ENCODE results near the gene RHOF. TPM values are rescaled to one million over a fixed set of nuclear protein-coding genes. Genes with fewer than 3 reads are reported as not detected.
A peak's percentile ranks its signal among the peaks of the same experiment; 100 is the strongest.

The RHOF gene
- total and polyA plus RNA-seq, 7 donors = 7.6 to 132 (median 15.0) TPM

- intact Hi-C loops (cut with DNase I) = loop anchor here (10.0 kb wide), 1 partner anchor 261 kb away; no protein-coding TSS in a partner anchor
- H3K4me1 ChIP-seq = peaks cover 0 to 42% (median 38%) of the 10 kb centered on the region in 4 donors
- H3K36me3 ChIP-seq = peaks cover 7 to 15% (median 9%) of the 10 kb centered on the region in 4 donors
- DNase-seq = peak; percentile 85
- 1% methylated on average over 74 of the region's 74 CpGs for WGBS, 2 donors
- TF ChIP-seq POLR2A (IDR thresholded peaks at IDR 0.05) = no peak
- peak in 3 of 4 donors; percentile 13 to 61 (median 49) for TF ChIP-seq POLR2AphosphoS5 (IDR thresholded peaks at IDR 0.05)
- no peak for TF ChIP-seq EP300 (IDR thresholded peaks at IDR 0.05)
- TF ChIP-seq CTCF (IDR thresholded peaks at IDR 0.05) = no peak
- H3K27ac ChIP-seq = peak within 1 kb of the TSS; percentile 100
- peak within 1 kb of the TSS; percentile 63 to 81 (median 78) for H3K4me3 ChIP-seq
- H3K27me3 ChIP-seq = no peaks in the 10 kb centered on the region
- H3K9me3 ChIP-seq = no peaks in the 10 kb centered on the region
Observed at GRCh38 chr12:121803861-121804416, 10.5 kb upstream of the RHOF start, which contains the start of gene SETD1B. Gene SETD1B, plus strand, starts transcription at chr12:121804009. Its CDS starts 729 bp downstream, at chr12:121804738.

DNA sequence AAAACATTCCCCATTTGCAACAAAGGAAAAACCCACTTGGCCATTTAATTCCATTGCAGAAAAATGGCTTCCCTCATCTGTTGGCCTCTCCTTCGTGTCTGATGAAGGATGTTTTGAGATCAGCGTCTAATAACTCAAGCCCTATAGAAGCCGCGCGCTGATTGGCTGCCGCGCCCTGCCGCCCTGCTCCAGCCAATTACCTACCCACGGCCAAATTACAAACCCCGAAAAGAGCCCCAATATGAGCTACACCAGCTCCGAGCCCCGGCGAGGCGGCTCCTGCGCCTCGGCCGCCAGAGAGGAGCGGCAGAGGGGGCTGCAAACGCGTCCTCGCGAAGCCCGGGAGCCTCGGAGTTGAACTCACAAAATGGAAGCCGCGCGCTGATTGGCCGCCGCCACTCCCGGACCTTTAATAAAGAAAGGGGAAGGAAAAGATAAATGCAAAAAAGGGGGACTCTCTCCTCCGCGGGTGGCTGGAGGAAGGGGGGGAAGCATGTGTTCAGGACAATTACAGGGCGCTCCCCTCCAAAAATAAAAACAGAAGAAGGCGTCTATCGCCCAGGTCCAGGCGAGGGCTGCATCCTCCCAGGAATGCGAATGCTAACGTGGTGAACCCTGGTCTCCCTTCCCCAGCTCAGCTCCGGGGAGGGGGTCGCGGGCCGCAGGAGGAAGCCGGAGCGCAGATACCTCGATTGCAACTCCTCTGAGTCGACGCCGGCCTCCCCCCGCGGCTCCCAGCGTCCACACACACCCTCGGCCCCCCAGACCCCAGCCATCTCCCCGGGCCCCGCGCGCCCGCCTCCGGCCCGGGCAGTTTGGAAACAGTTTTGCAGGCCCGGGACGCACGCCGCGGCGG is 9.6 kb upstream of the RHOF start:
- H3K4me1 ChIP-seq = peaks cover 0 to 50% (median 46%) of the 10 kb centered on the region in 4 donors
- TF ChIP-seq CTCF (IDR thresholded peaks at IDR 0.05) = no peak
- TF ChIP-seq POLR2AphosphoS5 (IDR thresholded peaks at IDR 0.05) = peak; percentile 99
- no peak for TF ChIP-seq EP300 (IDR thresholded peaks at IDR 0.05)
- peak; percentile 97 to 99 for TF ChIP-seq POLR2A (IDR thresholded peaks at IDR 0.05)
- DNase-seq = peak; percentile 96
- peak overlapping the region; percentile 100 for H3K27ac ChIP-seq
- no peaks in the 10 kb centered on the region for H3K27me3 ChIP-seq
- intact Hi-C loops (cut with DNase I) = loop anchor here (10.0 kb wide), 1 partner anchor 262 kb away; no protein-coding TSS in a partner anchor
- H3K36me3 ChIP-seq = peaks cover 0 to 6% (median 1%) of the 10 kb centered on the region in 4 donors
- H3K4me3 ChIP-seq = peak overlapping the region; percentile 63 to 81 (median 78)
- 0 to 1% methylated on average over 65 of the region's 65 CpGs for WGBS, 2 donors
- H3K9me3 ChIP-seq = no peaks in the 10 kb centered on the region

DNA sequence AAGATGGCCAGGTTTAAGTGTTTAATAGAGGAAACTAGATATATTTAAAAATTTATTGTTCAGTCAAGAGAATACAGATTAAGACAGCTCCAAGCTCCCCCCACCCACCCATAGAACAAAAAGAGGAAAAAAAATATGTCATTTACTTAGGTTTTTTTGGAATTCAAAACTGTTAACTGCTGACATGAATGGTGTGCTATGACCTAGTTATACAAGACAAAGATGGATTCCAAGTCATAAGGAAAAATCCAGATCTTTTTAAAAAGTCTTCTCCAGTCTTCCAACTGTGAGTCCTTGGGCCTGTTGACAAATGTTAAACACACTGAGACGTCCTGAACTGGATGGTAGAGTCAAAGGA is 9.0 kb upstream of the RHOF start:
- no peaks in the 10 kb centered on the region for H3K27me3 ChIP-seq
- no peak for TF ChIP-seq POLR2AphosphoS5 (IDR thresholded peaks at IDR 0.05)
- TF ChIP-seq CTCF (IDR thresholded peaks at IDR 0.05) = no peak
- H3K36me3 ChIP-seq = peaks cover 0 to 1% (median 0%) of the 10 kb centered on the region in 4 donors
- H3K27ac ChIP-seq = peak overlapping the region; percentile 100
- H3K4me3 ChIP-seq = peak overlapping the region; percentile 63 to 81 (median 78)
- intact Hi-C loops (cut with DNase I) = loop anchor here (10.0 kb wide), 1 partner anchor 262 kb away; no protein-coding TSS in a partner anchor
- DNase-seq = no peak
- WGBS, 2 donors = 0% methylated on average over 1 of the region's 1 CpG
- H3K9me3 ChIP-seq = no peaks in the 10 kb centered on the region
- H3K4me1 ChIP-seq = peaks cover 0 to 50% (median 47%) of the 10 kb centered on the region in 4 donors

GRCh38 chr12:121801595-121802484 is 8.4 kb upstream of the RHOF start:
- no peaks in the 10 kb centered on the region for H3K9me3 ChIP-seq

More at GRCh38 chr12:121801595-121802484, 8.4 kb upstream of the RHOF start:
- H3K4me1 ChIP-seq = peaks cover 0 to 50% (median 46%) of the 10 kb centered on the region in 4 donors
- TF ChIP-seq CTCF (IDR thresholded peaks at IDR 0.05) (no peak), POLR2AphosphoS5 (IDR thresholded peaks at IDR 0.05) (no peak), POLR2A (IDR thresholded peaks at IDR 0.05) (no peak), EP300 (IDR thresholded peaks at IDR 0.05) (no peak)
- H3K27ac ChIP-seq = peak overlapping the region; percentile 100
- intact Hi-C loops (cut with DNase I) = loop anchor here (10.0 kb wide), 1 partner anchor 263 kb away; no protein-coding TSS in a partner anchor
- WGBS, 2 donors = 1% methylated on average over 18 of the region's 18 CpGs
- H3K4me3 ChIP-seq = peak overlapping the region; percentile 63 to 81 (median 78)
- no peak for DNase-seq
- no peaks in the 10 kb centered on the region for H3K36me3 ChIP-seq
- H3K27me3 ChIP-seq = no peaks in the 10 kb centered on the region

Measured in sigmoid colon (tissue), 7 donors.